CD4-positive, alpha-beta T cell treated with Interleukin-4 for 1 hour (primary cell): Measurements from ENCODE around the gene MCOLN3.

Experiments
- DNase-seq, 2 donors: peaks; one replicate each; pipeline ENCODE4 v3.0.0-alpha.2; 2020 to 2022

Gene MCOLN3

GRCh38 chr1:85048296-85049064 lies at the start of gene MCOLN3:
Gene MCOLN3, minus strand, starts transcription at chr1:85048500. Its CDS starts 3,140 bp downstream, at chr1:85045360.
- peak in 1 of 2 donors; percentile 33 for DNase-seq

GRCh38 chr1:85093644-85094043 lies 45.3 kb upstream of the MCOLN3 start:
- no peak for DNase-seq

- DNase-seq = peak in 1 of 2 donors; percentile 8
These were observed 43.5 kb upstream of the MCOLN3 start for GRCh38 chr1:85091671-85092280.

- DNase-seq = peak in 1 of 2 donors; percentile 37
These were observed 41.9 kb upstream of the MCOLN3 start for GRCh38 chr1:85090225-85090624.

GRCh38 chr1:85089203-85089602 lies 40.9 kb upstream of the MCOLN3 start:
- DNase-seq = no peak

GRCh38 chr1:85088408-85088784 lies 40.1 kb upstream of the MCOLN3 start:
- DNase-seq = no peak

GRCh38 chr1:85087659-85088407 lies 39.5 kb upstream of the MCOLN3 start:
- DNase-seq = no peak

- DNase-seq = no peak
These were observed 37.1 kb upstream of the MCOLN3 start for GRCh38 chr1:85085417-85085816.

GRCh38 chr1:85078903-85079302 lies 30.6 kb upstream of the MCOLN3 start:
- DNase-seq = peak in 1 of 2 donors; percentile 26

GRCh38 chr1:85074365-85074964 lies 26.2 kb upstream of the MCOLN3 start:
- no peak for DNase-seq

GRCh38 chr1:85070972-85071492 lies 22.7 kb upstream of the MCOLN3 start:
- DNase-seq = no peak

GRCh38 chr1:85068846-85069245 lies 20.5 kb upstream of the MCOLN3 start:
- no peak for DNase-seq

- DNase-seq = no peak
These were observed 17.2 kb upstream of the MCOLN3 start for GRCh38 chr1:85065550-85065949.

- DNase-seq = no peak
These were observed 14.2 kb upstream of the MCOLN3 start for GRCh38 chr1:85062425-85063026.

GRCh38 chr1:85061711-85062424 lies 13.6 kb upstream of the MCOLN3 start:
- peak; percentile 92 to 96 for DNase-seq

- no peak for DNase-seq
These were observed 11.7 kb upstream of the MCOLN3 start for GRCh38 chr1:85060038-85060437.

GRCh38 chr1:85059563-85059962 lies 11.3 kb upstream of the MCOLN3 start:
- no peak for DNase-seq

- no peak for DNase-seq
These were observed 10.5 kb upstream of the MCOLN3 start for GRCh38 chr1:85058786-85059185.

- no peak for DNase-seq
These were observed 10.0 kb upstream of the MCOLN3 start for GRCh38 chr1:85058311-85058710.

GRCh38 chr1:85054664-85055063 lies 6.4 kb upstream of the MCOLN3 start:
- DNase-seq = no peak

GRCh38 chr1:85049735-85050166 lies 1.5 kb upstream of the MCOLN3 start:
- no peak for DNase-seq
